ACC112 (cell line): Measurements from ENCODE around the gene UMAD1.
"Not testable (repeated sequence)": the region's sequence is repeated elsewhere in the genome, so short reads cannot be mapped to it uniquely, and the experiment has no call there.

ENCODE experiments used
- H2AFZ ChIP-seq: fragments of 200-600 bp; sonication (generic); one replicate; pipeline ENCODE4 v1.6.0; 2017; ENCODE audit warnings: antibody characterized with exemption, low read length; ENCODE audit not compliant: unreplicated experiment
- H3K27ac ChIP-seq: fragments of 200-600 bp; sonication (generic); 2 replicates; pipeline ENCODE4 v1.5.1; 2014; ENCODE audit warnings: low read depth, mild to moderate bottlenecking, antibody characterized with exemption, low read length, moderate library complexity
- H3K27me3 ChIP-seq: fragments of 200-600 bp; sonication (generic); 2 replicates; pipeline ENCODE4 v1.6.1; 2014; ENCODE audit warnings: mild to moderate bottlenecking, antibody characterized with exemption, low read length, moderate library complexity, mixed read lengths; ENCODE audit not compliant: insufficient read depth
- H3K36me3 ChIP-seq: fragments of 200-600 bp; sonication (generic); 2 replicates; pipeline ENCODE4 v1.6.1; 2016; ENCODE audit warnings: mild to moderate bottlenecking, antibody characterized with exemption, low read length, moderate library complexity, mixed read lengths; ENCODE audit not compliant: insufficient read depth
- H3K4me1 ChIP-seq: fragments of 200-600 bp; sonication (generic); one replicate; pipeline ENCODE4 v1.6.1; 2016; ENCODE audit warnings: low read length, mixed read lengths; ENCODE audit not compliant: insufficient read depth, unreplicated experiment, control insufficient read depth
- H3K4me3 ChIP-seq: fragments of 200-600 bp; sonication (generic); 2 replicates; pipeline ENCODE4 v1.5.1; 2014; ENCODE audit warnings: mild to moderate bottlenecking, low read depth, low read length
- H3K79me2 ChIP-seq: fragments of 200-600 bp; sonication (generic); one replicate; pipeline ENCODE4 v1.6.0; 2016; ENCODE audit warnings: low read length; ENCODE audit not compliant: control insufficient read depth, unreplicated experiment, insufficient read depth

Gene UMAD1

GRCh38 chr7:7815395-7815794 lies 174.8 kb downstream of the UMAD1 start:
- H2AFZ ChIP-seq = no peak overlapping the region

GRCh38 chr7:7816084-7816483 lies 175.5 kb downstream of the UMAD1 start:
- Histone ChIP-seq H3K36me3 (no peaks in the 10 kb centered on the region), H2AFZ (no peak overlapping the region), H3K4me3 (no peak overlapping the region), H3K27me3 (no peaks in the 10 kb centered on the region), H3K4me1 (no peaks in the 10 kb centered on the region), H3K79me2 (no peaks in the 10 kb centered on the region), H3K27ac (no peak overlapping the region)

More at GRCh38 chr7:7815395-7815794, 174.8 kb downstream of the UMAD1 start:
- H3K36me3 ChIP-seq = no peaks in the 10 kb centered on the region
- H3K79me2 ChIP-seq = no peaks in the 10 kb centered on the region
- no peak overlapping the region for H3K4me3 ChIP-seq
- no peaks in the 10 kb centered on the region for H3K27me3 ChIP-seq
- no peaks in the 10 kb centered on the region for H3K4me1 ChIP-seq
- H3K27ac ChIP-seq = no peak overlapping the region

GRCh38 chr7:7816816-7817536 lies 176.4 kb downstream of the UMAD1 start:
- no peak overlapping the region for H3K27ac ChIP-seq
- H3K4me3 ChIP-seq = no peak overlapping the region
- no peaks in the 10 kb centered on the region for H3K4me1 ChIP-seq
- no peak overlapping the region for H2AFZ ChIP-seq
- no peaks in the 10 kb centered on the region for H3K79me2 ChIP-seq
- H3K27me3 ChIP-seq = no peaks in the 10 kb centered on the region
- H3K36me3 ChIP-seq = no peaks in the 10 kb centered on the region

- H3K4me3 ChIP-seq = no peak overlapping the region
- no peak overlapping the region for H3K27ac ChIP-seq
Observed at GRCh38 chr7:7817748-7818147, 177.2 kb downstream of the UMAD1 start.

GRCh38 chr7:7818179-7818578 lies 177.6 kb downstream of the UMAD1 start:
- H2AFZ ChIP-seq, H3K79me2 ChIP-seq, H3K27me3 ChIP-seq, H3K36me3 ChIP-seq, H3K4me1 ChIP-seq, H3K4me3 ChIP-seq, H3K27ac ChIP-seq: not testable (repeated sequence)

More at GRCh38 chr7:7817748-7818147, 177.2 kb downstream of the UMAD1 start:
- Histone ChIP-seq H3K36me3 (no peaks in the 10 kb centered on the region), H2AFZ (no peak overlapping the region), H3K79me2 (no peaks in the 10 kb centered on the region), H3K27me3 (no peaks in the 10 kb centered on the region), H3K4me1 (no peaks in the 10 kb centered on the region)

- no peaks in the 10 kb centered on the region for H3K79me2 ChIP-seq
- H2AFZ ChIP-seq = no peak overlapping the region
- H3K27ac ChIP-seq = no peak overlapping the region
- no peaks in the 10 kb centered on the region for H3K27me3 ChIP-seq
- no peak overlapping the region for H3K4me3 ChIP-seq
- H3K36me3 ChIP-seq = no peaks in the 10 kb centered on the region
- H3K4me1 ChIP-seq = no peaks in the 10 kb centered on the region
Observed at GRCh38 chr7:7819442-7820247, 179.1 kb downstream of the UMAD1 start.

- H3K27me3 ChIP-seq = no peaks in the 10 kb centered on the region
- H3K36me3 ChIP-seq = no peaks in the 10 kb centered on the region
- no peak overlapping the region for H3K27ac ChIP-seq
- no peaks in the 10 kb centered on the region for H3K79me2 ChIP-seq
- H3K4me1 ChIP-seq = no peaks in the 10 kb centered on the region
- H3K4me3 ChIP-seq = no peak overlapping the region
- no peak overlapping the region for H2AFZ ChIP-seq
Observed at GRCh38 chr7:7820409-7820808, 179.9 kb downstream of the UMAD1 start.

GRCh38 chr7:7820939-7821338 lies 180.4 kb downstream of the UMAD1 start:
- Histone ChIP-seq H3K27ac (no peak overlapping the region), H3K4me1 (no peaks in the 10 kb centered on the region), H3K36me3 (no peaks in the 10 kb centered on the region), H3K4me3 (no peak overlapping the region), H3K27me3 (no peaks in the 10 kb centered on the region), H3K79me2 (no peaks in the 10 kb centered on the region), H2AFZ (no peak overlapping the region)

GRCh38 chr7:7821517-7821916 lies 181.0 kb downstream of the UMAD1 start:
- Histone ChIP-seq H3K4me3 (no peak overlapping the region), H3K4me1 (no peaks in the 10 kb centered on the region), H3K27me3 (no peaks in the 10 kb centered on the region), H3K27ac (no peak overlapping the region), H2AFZ (no peak overlapping the region), H3K79me2 (no peaks in the 10 kb centered on the region), H3K36me3 (no peaks in the 10 kb centered on the region)

- not testable (repeated sequence) for H3K4me1 ChIP-seq, H3K27me3 ChIP-seq, H3K27ac ChIP-seq, H3K79me2 ChIP-seq, H2AFZ ChIP-seq, H3K4me3 ChIP-seq, H3K36me3 ChIP-seq
Observed at GRCh38 chr7:7825294-7825693, 184.7 kb downstream of the UMAD1 start.

GRCh38 chr7:7829667-7830066 lies 189.1 kb downstream of the UMAD1 start:
- no peaks in the 10 kb centered on the region for H3K4me1 ChIP-seq
- no peak overlapping the region for H3K27ac ChIP-seq
- H2AFZ ChIP-seq = no peak overlapping the region
- no peaks in the 10 kb centered on the region for H3K79me2 ChIP-seq
- no peak overlapping the region for H3K4me3 ChIP-seq
- H3K27me3 ChIP-seq = no peaks in the 10 kb centered on the region
- H3K36me3 ChIP-seq = no peaks in the 10 kb centered on the region
